ENCODE data around the gene B4GALT2.

Gene B4GALT2

GRCh38 chr1:44013949-44014348, 34.9 kb downstream of the B4GALT2 start:
- H3K9ac ChIP-seq (ENCODE audit: low read length): no peak overlapping the region
- no peaks in the 10 kb centered on the region for H4K20me1 ChIP-seq (ENCODE audit: low read depth, low read length)
- H3K4me3 ChIP-seq (ENCODE audit: insufficient read depth, low read length, poor library complexity, severe bottlenecking): no peak overlapping the region
- H3F3A ChIP-seq (ENCODE audit: insufficient read depth): no peaks in the 10 kb centered on the region
- no peak overlapping the region for H3K27ac ChIP-seq (ENCODE audit: low read depth, low read length)
- no peaks in the 10 kb centered on the region for H3K9me3 ChIP-seq (ENCODE audit: insufficient read depth, low read length)
- H3K9me2 ChIP-seq (replicated peaks; ENCODE audit: insufficient read depth, low read length): no peaks in the 10 kb centered on the region
- no peak for TF ChIP-seq EZH2phosphoT487 (conservative IDR thresholded peaks at IDR 0.05; ENCODE audit: low read length)
- TF ChIP-seq CTCF (IDR thresholded peaks at IDR 0.05; ENCODE audit: insufficient read depth, low read length, poor library complexity, severe bottlenecking): no peak
- H3K27me3 ChIP-seq (ENCODE audit: low read length): no peaks in the 10 kb centered on the region
- H3K36me3 ChIP-seq (ENCODE audit: low read length): no peaks in the 10 kb centered on the region
- H2AFZ ChIP-seq (ENCODE audit: low read depth, low read length, severe bottlenecking): no peak overlapping the region
- no peaks in the 10 kb centered on the region for H3K79me2 ChIP-seq (ENCODE audit: insufficient read depth, low read length)
- H3K4me2 ChIP-seq (ENCODE audit: low read depth, low read length, poor library complexity, severe bottlenecking): no peak overlapping the region

- Histone ChIP-seq H4K20me1 (ENCODE audit: low read depth, low read length) (no peaks in the 10 kb centered on the region), H3K27me3 (ENCODE audit: low read length) (no peaks in the 10 kb centered on the region), H3F3A (ENCODE audit: insufficient read depth) (no peaks in the 10 kb centered on the region), H3K9me2 (replicated peaks; ENCODE audit: insufficient read depth, low read length) (no peaks in the 10 kb centered on the region), H3K4me2 (ENCODE audit: low read depth, low read length, poor library complexity, severe bottlenecking) (no peak overlapping the region), H3K27ac (ENCODE audit: low read depth, low read length) (no peak overlapping the region), H2AFZ (ENCODE audit: low read depth, low read length, severe bottlenecking) (no peak overlapping the region), H3K9me3 (ENCODE audit: insufficient read depth, low read length) (no peaks in the 10 kb centered on the region), H3K36me3 (ENCODE audit: low read length) (no peaks in the 10 kb centered on the region), H3K4me3 (ENCODE audit: insufficient read depth, low read length, poor library complexity, severe bottlenecking) (no peak overlapping the region), H3K79me2 (ENCODE audit: insufficient read depth, low read length) (no peaks in the 10 kb centered on the region), H3K9ac (ENCODE audit: low read length) (no peak overlapping the region)
- TF ChIP-seq EZH2phosphoT487 (conservative IDR thresholded peaks at IDR 0.05; ENCODE audit: low read length) (no peak), CTCF (IDR thresholded peaks at IDR 0.05; ENCODE audit: insufficient read depth, low read length, poor library complexity, severe bottlenecking) (no peak)
Observed at GRCh38 chr1:44014365-44015104, 35.5 kb downstream of the B4GALT2 start.

- TF ChIP-seq CTCF (IDR thresholded peaks at IDR 0.05; ENCODE audit: insufficient read depth, low read length, poor library complexity, severe bottlenecking) (no peak), EZH2phosphoT487 (conservative IDR thresholded peaks at IDR 0.05; ENCODE audit: low read length) (no peak)
- Histone ChIP-seq H3K9ac (ENCODE audit: low read length) (no peak overlapping the region), H3K36me3 (ENCODE audit: low read length) (no peaks in the 10 kb centered on the region), H3F3A (ENCODE audit: insufficient read depth) (no peaks in the 10 kb centered on the region), H2AFZ (ENCODE audit: low read depth, low read length, severe bottlenecking) (no peak overlapping the region), H3K27me3 (ENCODE audit: low read length) (no peaks in the 10 kb centered on the region), H3K79me2 (ENCODE audit: insufficient read depth, low read length) (no peaks in the 10 kb centered on the region), H3K9me3 (ENCODE audit: insufficient read depth, low read length) (no peaks in the 10 kb centered on the region), H3K27ac (ENCODE audit: low read depth, low read length) (no peak overlapping the region), H3K4me2 (ENCODE audit: low read depth, low read length, poor library complexity, severe bottlenecking) (no peak overlapping the region), H4K20me1 (ENCODE audit: low read depth, low read length) (no peaks in the 10 kb centered on the region), H3K9me2 (replicated peaks; ENCODE audit: insufficient read depth, low read length) (no peaks in the 10 kb centered on the region), H3K4me3 (ENCODE audit: insufficient read depth, low read length, poor library complexity, severe bottlenecking) (no peak overlapping the region)
Observed at GRCh38 chr1:44015206-44015605, 36.2 kb downstream of the B4GALT2 start.
